Left kidney (tissue), 2 donors: ENCODE results near the gene HEPHL1. TPM values are rescaled to one million over a fixed set of nuclear protein-coding genes. Genes with fewer than 3 reads are reported as not detected.
"Not testable (repeated sequence)": the region's sequence is repeated elsewhere in the genome, so short reads cannot be mapped to it uniquely, and the experiment has no call there.

ENCODE experiments used
- DNase-seq: peaks from one replicate; pipeline ENCODE4 v3.0.0-alpha.2; 2013
- polyA plus RNA-seq: library from polyadenylated mRNA; unstranded; fragments of 120-200 nt; gene quantifications from one replicate; pipeline ENCODE4 v1.2.1, GENCODE V29; 2013; ENCODE audit not compliant: insufficient read length

HEPHL1 gene
- polyA plus RNA-seq, 1 donor = 0.33 TPM

DNA sequence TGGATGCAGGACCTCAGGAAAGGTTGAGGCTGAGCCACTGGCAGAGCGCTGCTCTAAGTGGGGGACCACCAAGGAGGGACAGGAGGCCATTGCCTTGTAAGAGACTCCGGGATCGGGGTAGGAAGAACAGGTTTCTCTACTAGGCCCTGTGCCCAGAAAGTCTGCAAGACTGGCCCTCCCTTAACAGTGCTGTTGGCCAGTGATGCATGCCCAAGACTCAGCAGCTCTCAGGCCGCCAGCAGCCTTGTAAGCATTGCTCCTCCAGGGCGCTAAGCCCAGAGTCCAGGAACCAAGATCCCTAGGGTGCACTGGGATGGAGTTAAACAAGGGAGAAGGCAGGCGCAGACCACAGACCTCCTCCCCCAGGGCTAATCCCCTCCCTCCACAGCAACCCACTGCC lies 68.2 kb downstream of the HEPHL1 start:
- peak; percentile 5 for DNase-seq

DNA sequence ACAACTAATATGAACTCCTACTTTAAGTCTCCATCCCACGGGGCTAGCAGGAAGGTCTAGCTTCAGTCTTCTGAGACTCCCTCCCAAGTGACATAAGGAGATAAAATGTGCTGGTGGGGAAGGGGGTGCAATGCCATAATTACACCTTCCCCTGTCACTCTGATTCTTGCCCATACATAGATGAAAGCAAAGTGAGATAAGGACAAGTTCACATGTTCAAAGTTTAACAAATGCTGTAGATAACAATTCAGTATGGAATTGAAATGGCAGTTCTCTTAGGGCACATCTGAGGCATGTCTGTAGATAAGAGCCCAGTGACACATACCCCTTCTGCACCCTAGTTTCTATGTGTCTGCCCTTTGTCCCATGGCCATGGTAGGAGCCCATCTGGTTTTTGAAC lies 69.2 kb downstream of the HEPHL1 start:
- no peak for DNase-seq

- DNase-seq = no peak
These were observed 69.9 kb downstream of the HEPHL1 start for GRCh38 chr11:94091091-94091490.

DNA sequence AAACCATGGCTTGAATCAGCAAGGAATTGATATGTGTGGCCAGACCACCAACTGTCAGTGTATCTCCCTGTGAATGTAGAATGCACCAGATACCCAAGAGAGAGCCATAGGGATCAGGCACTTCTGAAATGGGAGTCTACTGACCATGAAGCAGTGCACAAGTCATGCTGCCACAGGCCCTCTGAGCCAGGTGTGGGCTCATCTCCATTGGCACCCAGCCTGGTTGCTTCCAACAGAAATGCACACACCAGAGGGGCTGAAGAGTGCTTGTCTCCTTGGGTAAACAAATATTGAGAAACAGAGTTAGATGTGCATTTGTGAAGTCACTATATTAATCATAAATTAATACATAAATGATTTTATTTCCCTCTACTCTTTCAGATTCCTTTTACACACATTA lies 79.1 kb downstream of the HEPHL1 start:
- DNase-seq = no peak

DNA sequence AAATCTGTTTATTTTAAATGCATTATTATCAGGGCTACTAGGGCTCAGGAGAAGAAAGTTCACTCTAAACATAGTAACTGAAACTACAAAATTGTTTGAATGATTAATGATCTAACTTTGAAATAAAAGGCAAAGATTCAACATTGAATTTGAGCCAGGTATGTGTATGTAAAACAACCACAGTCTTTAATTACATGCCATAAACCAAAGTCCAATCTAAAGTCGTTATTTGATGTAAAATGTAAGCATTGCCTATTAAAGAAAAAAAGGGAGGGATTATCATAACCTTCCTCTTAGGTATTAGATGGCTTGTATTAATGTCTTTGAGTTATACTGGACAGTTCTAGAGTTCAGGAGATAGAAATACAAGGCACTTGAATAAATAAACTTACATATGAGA lies 82.3 kb downstream of the HEPHL1 start:
- DNase-seq = no peak

DNA sequence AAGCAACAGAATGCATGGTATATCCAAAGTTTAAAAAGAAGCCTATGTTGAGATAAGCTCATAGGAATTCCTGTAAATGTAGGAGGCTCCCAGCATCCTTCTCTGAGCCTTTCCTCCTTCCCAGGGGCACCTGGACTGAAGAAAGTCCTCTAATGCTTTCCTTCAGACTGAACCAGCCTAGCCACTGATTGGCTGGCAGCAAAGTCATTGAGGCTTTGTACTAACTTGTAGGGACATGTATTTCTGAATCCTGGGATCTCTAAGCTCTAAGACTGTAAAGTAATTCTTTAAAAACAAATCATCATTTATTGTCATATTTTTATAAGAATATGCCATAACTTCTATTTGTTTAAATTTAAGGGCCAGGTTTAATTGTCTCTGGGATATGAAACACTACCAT lies 83.6 kb downstream of the HEPHL1 start:
- DNase-seq = no peak

DNA sequence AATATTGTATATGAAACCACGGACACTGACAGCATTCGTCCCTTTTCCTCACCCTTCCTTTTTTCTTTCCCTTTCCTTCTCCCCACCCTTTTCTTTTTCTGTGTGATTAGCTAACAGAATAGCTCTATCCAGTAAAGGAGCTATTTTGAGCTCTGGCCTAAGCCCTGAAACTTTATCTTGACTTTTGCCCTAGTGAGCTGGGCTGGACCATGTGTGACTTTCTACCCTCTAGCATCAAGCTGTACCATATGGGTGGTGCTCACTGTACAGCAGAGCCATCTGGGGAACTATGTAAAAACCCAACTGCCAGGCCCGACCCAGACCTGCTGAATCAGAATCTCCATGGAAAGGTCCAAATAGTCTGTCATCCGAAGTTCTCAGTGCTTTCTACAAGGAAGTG lies 85.6 kb downstream of the HEPHL1 start:
- no peak for DNase-seq

DNA sequence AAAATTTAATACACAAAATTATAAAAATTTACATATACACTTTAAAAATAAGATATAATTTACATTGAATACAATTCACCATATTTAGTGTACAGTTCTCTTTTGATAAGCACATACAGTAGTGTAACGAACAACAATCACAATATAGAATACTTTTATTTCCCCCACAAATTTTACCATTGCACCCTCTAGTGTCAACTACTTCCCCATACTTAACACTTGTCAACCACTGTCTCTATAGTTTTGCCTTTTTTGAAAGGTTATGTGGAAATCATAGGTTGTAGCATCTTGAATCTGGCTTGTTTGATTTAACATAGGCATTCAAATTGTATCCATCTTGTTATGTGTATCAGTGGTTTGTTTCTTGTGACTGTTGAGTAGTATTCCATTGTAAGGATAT lies 86.2 kb downstream of the HEPHL1 start:
- DNase-seq = no peak

GRCh38 chr11:94111241-94111640 lies 90.1 kb downstream of the HEPHL1 start:
- DNase-seq = no peak

DNA sequence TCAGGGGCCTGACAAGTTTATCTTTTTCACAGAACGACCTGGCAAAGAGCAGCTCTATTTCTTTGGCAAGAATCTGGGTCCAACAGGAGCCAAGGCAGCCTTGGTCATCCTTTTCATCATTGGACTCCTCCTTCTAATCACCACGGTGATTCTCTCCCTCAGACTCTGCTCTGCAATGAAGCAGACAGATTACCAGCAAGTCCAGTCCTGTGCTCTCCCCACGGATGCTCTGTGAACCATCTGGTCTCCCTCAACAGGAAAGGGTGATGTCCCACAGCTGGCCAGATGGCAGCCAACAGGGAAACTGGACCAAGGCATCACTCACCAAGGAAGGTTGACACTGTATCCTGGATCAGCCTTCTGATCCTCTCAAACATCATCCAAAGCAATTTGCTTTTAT lies 90.5 kb downstream of the HEPHL1 start:
- no peak for DNase-seq

GRCh38 chr11:94112206-94112953 lies 91.2 kb downstream of the HEPHL1 start:
- no peak for DNase-seq

DNA sequence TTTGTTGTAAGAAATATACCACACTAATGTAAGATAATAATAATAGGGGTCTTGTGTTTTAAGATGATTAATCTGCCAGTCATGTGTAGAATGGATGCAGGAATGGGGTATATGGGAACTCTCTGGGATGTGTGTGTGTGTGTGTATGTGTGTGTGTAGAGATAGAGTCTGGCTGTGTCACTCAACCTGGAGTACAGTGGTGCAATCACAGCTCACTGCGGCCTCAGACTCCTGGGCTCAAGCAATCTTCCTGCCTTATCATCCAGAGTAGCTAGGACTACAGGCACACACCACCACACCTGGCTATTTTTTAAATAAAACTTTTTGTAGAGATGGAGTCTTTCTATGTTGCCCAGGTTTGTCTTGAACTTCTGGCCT lies 96.0 kb downstream of the HEPHL1 start:
- DNase-seq = no peak

- DNase-seq = no peak
These were observed 96.7 kb downstream of the HEPHL1 start for GRCh38 chr11:94117871-94118270.

DNA sequence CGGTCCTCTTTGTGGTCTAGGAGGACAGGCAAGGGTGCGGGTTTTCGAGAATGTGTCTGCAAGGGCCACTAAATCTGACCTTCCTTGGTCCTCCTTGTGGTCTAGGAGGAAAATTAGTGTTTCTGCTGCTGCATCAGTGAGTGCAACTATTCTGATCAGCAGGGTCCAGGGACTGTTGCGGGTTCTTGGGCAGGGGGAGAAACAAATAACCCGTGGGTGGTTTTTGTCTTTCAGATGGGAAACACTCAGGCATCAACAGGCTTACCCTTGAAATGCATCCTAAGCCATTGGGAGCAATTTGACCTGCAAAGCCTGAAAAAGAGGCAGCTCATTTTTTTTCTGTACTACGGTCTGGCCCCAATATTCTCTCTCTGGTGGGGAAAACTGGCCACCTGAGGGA lies 98.5 kb downstream of the HEPHL1 start:
- DNase-seq = not testable (repeated sequence)

GRCh38 chr11:94120516-94120915 lies 99.4 kb downstream of the HEPHL1 start:
- not testable (repeated sequence) for DNase-seq

- no peak for DNase-seq
These were observed 99.8 kb downstream of the HEPHL1 start for GRCh38 chr11:94120946-94121345.

DNA sequence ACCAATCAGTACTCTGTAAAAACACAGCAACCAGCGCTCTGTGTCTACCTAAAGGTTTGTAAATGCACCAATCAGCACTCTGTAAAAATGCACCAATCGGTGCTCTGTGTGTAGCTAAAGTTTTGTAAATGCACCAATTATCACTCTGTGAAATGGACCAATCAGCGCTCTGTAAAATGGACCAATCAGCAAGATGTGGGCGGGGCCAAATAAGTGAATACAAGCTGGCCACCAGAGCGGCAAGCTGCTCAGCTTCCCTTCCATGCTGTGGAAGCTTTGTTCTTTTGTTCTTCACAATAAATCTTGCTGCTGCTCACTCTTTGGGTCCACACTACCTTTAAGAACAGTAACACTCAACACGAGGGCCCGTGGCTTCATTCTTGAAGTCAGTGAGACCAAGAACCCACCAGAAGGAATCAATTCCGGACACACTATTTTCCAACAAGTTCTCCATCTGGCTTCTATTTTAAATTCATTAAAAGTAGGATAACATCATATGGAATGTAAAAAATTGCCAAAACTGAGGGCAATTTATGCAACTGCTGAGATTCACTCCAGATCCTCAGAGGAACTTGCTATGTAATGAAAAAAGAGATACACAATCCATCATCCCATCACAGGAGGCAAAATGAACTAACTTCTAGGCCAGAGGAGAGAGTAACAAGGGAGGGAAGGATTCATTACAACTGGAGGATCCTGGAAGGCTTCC lies 104.4 kb downstream of the HEPHL1 start:
- DNase-seq = no peak

GRCh38 chr11:94127638-94128037 lies 106.5 kb downstream of the HEPHL1 start:
- DNase-seq = no peak

DNA sequence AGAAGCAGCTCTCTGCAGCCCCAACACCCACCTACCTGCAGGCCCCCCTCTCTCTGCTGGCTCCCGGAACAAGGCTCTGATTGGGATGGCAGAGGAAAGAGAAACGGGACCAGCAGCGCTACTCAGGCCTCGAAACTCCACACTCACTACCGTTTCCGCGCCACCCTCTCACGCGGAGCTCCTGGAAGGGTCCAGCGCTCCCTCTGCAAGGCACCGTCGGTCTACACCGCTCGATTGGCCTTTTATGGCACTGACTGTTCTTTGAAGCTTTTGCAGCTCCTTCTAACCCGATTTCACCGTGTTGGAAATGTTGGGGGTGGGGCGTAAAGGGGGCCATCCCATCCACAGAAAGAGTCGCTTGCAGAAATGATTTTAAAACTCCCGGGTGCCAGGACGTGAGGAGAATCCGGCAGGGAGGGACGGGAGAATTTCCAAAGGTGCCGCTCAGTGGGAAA lies 107.2 kb downstream of the HEPHL1 start:
- no peak for DNase-seq

DNA sequence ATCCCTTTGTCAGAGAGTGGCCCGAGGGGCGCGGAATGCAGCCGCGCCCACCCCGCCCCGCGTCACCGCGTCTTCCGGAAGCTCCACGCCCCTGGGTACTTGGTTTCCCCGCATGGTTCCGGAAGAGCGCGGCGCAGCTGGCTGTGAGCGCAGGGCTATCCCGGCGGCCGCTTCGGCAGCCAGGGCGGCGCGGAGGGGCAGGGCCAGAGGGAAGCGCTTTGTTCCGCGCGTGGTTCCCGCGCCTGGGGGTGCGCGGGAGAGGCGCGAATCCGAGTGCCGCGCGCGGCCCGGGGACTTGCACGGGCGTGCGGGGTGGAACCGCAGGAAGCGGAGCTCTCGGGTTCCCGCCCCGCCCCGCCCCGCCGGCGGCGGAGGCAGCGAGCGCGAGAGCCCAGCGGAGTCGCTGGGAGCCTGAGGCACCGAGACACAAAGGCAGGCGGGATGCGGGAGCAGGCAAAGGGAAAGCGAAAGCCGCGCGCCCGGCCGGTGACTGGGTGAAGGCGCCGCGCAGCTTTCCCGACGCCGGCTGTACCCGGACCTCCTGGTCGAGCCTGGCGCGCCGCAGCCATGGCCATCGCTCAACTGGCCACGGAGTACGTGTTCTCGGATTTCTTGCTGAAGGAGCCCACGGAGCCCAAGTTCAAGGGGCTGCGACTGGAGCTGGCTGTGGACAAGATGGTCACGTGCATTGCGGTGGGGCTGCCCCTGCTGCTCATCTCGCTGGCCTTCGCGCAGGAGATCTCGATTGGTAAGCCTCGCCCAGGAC lies 107.8 kb downstream of the HEPHL1 start, which contains the start of gene PANX1:
PANX1 (plus strand) TSS at position 96 of the 766 bp plus-strand sequence; CDS start at position 568, 472 bp downstream.
- DNase-seq = peak; percentile 77

DNA sequence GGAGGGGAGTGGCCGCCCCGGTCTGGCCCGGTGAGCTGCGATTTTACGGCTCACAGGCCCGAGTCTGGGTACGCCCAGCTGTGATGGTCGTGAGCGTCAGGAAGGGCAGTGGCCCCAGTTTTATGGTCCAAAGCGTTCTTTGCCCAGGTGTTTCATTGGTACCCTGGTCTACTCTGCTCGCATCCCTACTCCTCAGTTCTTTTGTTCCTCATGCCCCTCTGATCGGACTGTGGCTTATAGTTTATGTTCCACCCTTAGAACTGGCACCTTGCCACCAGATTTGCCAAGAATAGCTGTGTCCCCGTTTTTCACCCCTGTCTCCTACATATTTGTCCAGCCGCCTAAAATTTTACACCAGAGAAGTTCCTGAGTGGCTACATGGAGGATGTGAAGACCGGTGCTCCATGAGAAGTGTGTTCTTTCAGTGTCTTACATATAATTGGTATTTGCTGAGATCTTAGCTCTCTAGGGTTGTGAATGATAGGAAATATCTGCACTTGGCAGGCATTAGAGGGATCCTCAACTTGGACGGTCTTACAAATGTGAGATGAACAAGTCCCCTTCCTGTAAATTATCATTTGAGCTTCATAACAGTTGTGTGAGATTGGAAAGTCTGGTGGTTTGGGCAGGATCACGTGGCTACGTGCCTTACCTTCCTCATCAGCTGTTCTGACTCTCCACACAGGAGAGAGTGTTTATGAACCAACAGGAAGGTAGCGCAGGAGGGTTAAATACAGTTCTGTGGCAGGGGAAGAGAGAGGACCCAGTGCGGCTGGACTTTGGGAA lies 108.6 kb downstream of the HEPHL1 start:
- no peak for DNase-seq
